ENCODE measurements around the gene FNDC5.

Gene FNDC5

GRCh38 chr1:32897082-32898049, 26.7 kb upstream of the FNDC5 start:
- no peak for DNase-seq (ENCODE audit: low read depth in 2 of 2)

- no peak for DNase-seq (ENCODE audit: low read depth in 2 of 2)
Measured at GRCh38 chr1:32896451-32896850, 25.7 kb upstream of the FNDC5 start.

GRCh38 chr1:32895325-32896215, 24.9 kb upstream of the FNDC5 start:
- no peak for DNase-seq (ENCODE audit: low read depth in 2 of 2)

GRCh38 chr1:32894681-32895080, 24.0 kb upstream of the FNDC5 start:
- DNase-seq (ENCODE audit: low read depth in 2 of 2): no peak

GRCh38 chr1:32894019-32894600, 23.4 kb upstream of the FNDC5 start:
- DNase-seq (ENCODE audit: low read depth in 2 of 2): no peak

- no peak for DNase-seq (ENCODE audit: low read depth in 2 of 2)
Measured at GRCh38 chr1:32893198-32894018, 22.7 kb upstream of the FNDC5 start.

GRCh38 chr1:32892368-32893197, 21.9 kb upstream of the FNDC5 start:
- no peak for DNase-seq (ENCODE audit: low read depth in 2 of 2)

- DNase-seq (ENCODE audit: low read depth in 2 of 2): no peak
Measured at GRCh38 chr1:32891630-32892029, 20.9 kb upstream of the FNDC5 start.

GRCh38 chr1:32891241-32891570, 20.5 kb upstream of the FNDC5 start:
- no peak for DNase-seq (ENCODE audit: low read depth in 2 of 2)

GRCh38 chr1:32890516-32891240, 20.0 kb upstream of the FNDC5 start:
- DNase-seq (ENCODE audit: low read depth in 2 of 2): no peak

GRCh38 chr1:32889731-32890278, 19.1 kb upstream of the FNDC5 start:
- DNase-seq (ENCODE audit: low read depth in 2 of 2): no peak

- DNase-seq (ENCODE audit: low read depth in 2 of 2): no peak
Measured at GRCh38 chr1:32888677-32889420, 18.1 kb upstream of the FNDC5 start.

- DNase-seq (ENCODE audit: low read depth in 2 of 2): no peak
Measured at GRCh38 chr1:32888134-32888533, 17.4 kb upstream of the FNDC5 start.

GRCh38 chr1:32887623-32888022, 16.9 kb upstream of the FNDC5 start:
- no peak for DNase-seq (ENCODE audit: low read depth in 2 of 2)

GRCh38 chr1:32886828-32887414, 16.2 kb upstream of the FNDC5 start:
- no peak for DNase-seq (ENCODE audit: low read depth in 2 of 2)

GRCh38 chr1:32886004-32886827, 15.5 kb upstream of the FNDC5 start, which contains the start of gene HPCA:
HPCA (plus strand) TSS chr1:32886491; CDS start chr1:32888899, 2,408 bp downstream.
- DNase-seq (ENCODE audit: low read depth in 2 of 2): no peak

- DNase-seq (ENCODE audit: low read depth in 2 of 2): no peak
Measured at GRCh38 chr1:32885676-32886003, 14.9 kb upstream of the FNDC5 start.

- no peak for DNase-seq (ENCODE audit: low read depth in 2 of 2)
Measured at GRCh38 chr1:32884726-32885125, 14.0 kb upstream of the FNDC5 start.

Data from fibroblast of skin of left biceps (primary cell).